Upper lobe of left lung (tissue), 4 donors: Measurements from ENCODE around the gene MPG.

Experiments used
- EP300 ChIP-seq, 4 donors: sonication (generic); formaldehyde crosslinking; IDR thresholded peaks; one replicate each; pipeline ENCODE4 v1.5.1; 2017; ENCODE audit warnings: antibody characterized with exemption in 4 of 4, control low read depth in 2 of 4
- TF ChIP-seq, protein P1 (sequence below), 6 experiments: fragments of 450-650 bp in 4 of 6; fragments of 200-600 bp in 2 of 6; sonication (generic) in 2 of 6; IDR thresholded peaks; one replicate each; pipeline ENCODE4 v1.5.1; 2016 to 2019; ENCODE audit warnings: antibody characterized with exemption in 6 of 6

GRCh38 chr16:63466-63865, 14.6 kb upstream of the MPG start:
- TF ChIP-seq, protein P1, sequence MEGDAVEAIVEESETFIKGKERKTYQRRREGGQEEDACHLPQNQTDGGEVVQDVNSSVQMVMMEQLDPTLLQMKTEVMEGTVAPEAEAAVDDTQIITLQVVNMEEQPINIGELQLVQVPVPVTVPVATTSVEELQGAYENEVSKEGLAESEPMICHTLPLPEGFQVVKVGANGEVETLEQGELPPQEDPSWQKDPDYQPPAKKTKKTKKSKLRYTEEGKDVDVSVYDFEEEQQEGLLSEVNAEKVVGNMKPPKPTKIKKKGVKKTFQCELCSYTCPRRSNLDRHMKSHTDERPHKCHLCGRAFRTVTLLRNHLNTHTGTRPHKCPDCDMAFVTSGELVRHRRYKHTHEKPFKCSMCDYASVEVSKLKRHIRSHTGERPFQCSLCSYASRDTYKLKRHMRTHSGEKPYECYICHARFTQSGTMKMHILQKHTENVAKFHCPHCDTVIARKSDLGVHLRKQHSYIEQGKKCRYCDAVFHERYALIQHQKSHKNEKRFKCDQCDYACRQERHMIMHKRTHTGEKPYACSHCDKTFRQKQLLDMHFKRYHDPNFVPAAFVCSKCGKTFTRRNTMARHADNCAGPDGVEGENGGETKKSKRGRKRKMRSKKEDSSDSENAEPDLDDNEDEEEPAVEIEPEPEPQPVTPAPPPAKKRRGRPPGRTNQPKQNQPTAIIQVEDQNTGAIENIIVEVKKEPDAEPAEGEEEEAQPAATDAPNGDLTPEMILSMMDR (IDR thresholded peaks at IDR 0.05): no peak
- no peak for TF ChIP-seq EP300 (IDR thresholded peaks at IDR 0.05)
